Activated T-cell treated with anti-CD3 and anti-CD28 coated beads, Interleukin-2, amount 50 U/mL, for 48 hours (primary cell): ENCODE measurements around the gene CMKLR1.

Source experiments
- DNase-seq, 2 experiments: peaks; one replicate each; pipeline ENCODE4 v3.0.0-alpha.2; 2020

CMKLR1 gene

GRCh38 chr12:108257610-108258106, 81.5 kb downstream of the CMKLR1 start:
- DNase-seq, result no peak

- no peak for DNase-seq
These were observed 82.1 kb downstream of the CMKLR1 start for GRCh38 chr12:108257004-108257403.

GRCh38 chr12:108255252-108255602, 83.9 kb downstream of the CMKLR1 start:
- no peak for DNase-seq

- no peak for DNase-seq
These were observed 84.4 kb downstream of the CMKLR1 start for GRCh38 chr12:108254517-108255251.

GRCh38 chr12:108254030-108254429, 85.1 kb downstream of the CMKLR1 start:
- DNase-seq, result no peak

- no peak for DNase-seq
These were observed 85.6 kb downstream of the CMKLR1 start for GRCh38 chr12:108253540-108253939.

- no peak for DNase-seq
These were observed 86.6 kb downstream of the CMKLR1 start for GRCh38 chr12:108252523-108252922.

GRCh38 chr12:108248011-108248410, 91.1 kb downstream of the CMKLR1 start:
- no peak for DNase-seq

- DNase-seq, result no peak
These were observed 92.0 kb downstream of the CMKLR1 start for GRCh38 chr12:108247130-108247529.

- DNase-seq, result no peak
These were observed 97.0 kb downstream of the CMKLR1 start for GRCh38 chr12:108241986-108242703.

GRCh38 chr12:108240928-108241327, 98.2 kb downstream of the CMKLR1 start:
- DNase-seq, result no peak

- no peak for DNase-seq
These were observed 98.9 kb downstream of the CMKLR1 start for GRCh38 chr12:108240027-108240785.

GRCh38 chr12:108239378-108239777, 99.7 kb downstream of the CMKLR1 start:
- no peak for DNase-seq

- DNase-seq, result no peak
These were observed 100.6 kb downstream of the CMKLR1 start for GRCh38 chr12:108238474-108238873.
